Esophagus mucosa (tissue), 1 donor: Measurements from ENCODE around the gene ANKRD26. TPM values are rescaled to one million over a fixed set of nuclear protein-coding genes. Genes with fewer than 3 reads are reported as not detected.
"Not testable (repeated sequence)": the region's sequence is repeated elsewhere in the genome, so short reads cannot be mapped to it uniquely, and the experiment has no call there.

Experiments used
- ATAC-seq: fragments of 200-7000 bp; cut with Tn5 transposase; one replicate; pipeline ENCODE4 v1.9.1; 2020
- total RNA-seq: library from RNA; stranded (reverse); gene quantifications from one replicate; pipeline ENCODE4 v1.2.4, GENCODE V29; 2023
- donor health status: DM: yes; HTN: yes; CAD: no.

ANKRD26 gene
- total RNA-seq, result 3.1 TPM

- peak; percentile 93 for ATAC-seq
Measured at GRCh38 chr10:27099916-27100812, at the start of gene ANKRD26. ANKRD26 (minus strand) TSS chr10:27100494; CDS start chr10:27100326, 168 bp downstream.

GRCh38 chr10:27147701-27148100 is 47.4 kb upstream of the ANKRD26 start:
- no peak for ATAC-seq

GRCh38 chr10:27145937-27146336 is 45.6 kb upstream of the ANKRD26 start:
- no peak for ATAC-seq

- no peak for ATAC-seq
Measured at GRCh38 chr10:27143686-27144085, 43.4 kb upstream of the ANKRD26 start.

- no peak for ATAC-seq
Measured at GRCh38 chr10:27138277-27138676, 38.0 kb upstream of the ANKRD26 start.

GRCh38 chr10:27134371-27134770 is 34.1 kb upstream of the ANKRD26 start:
- no peak for ATAC-seq

GRCh38 chr10:27108165-27108564 is 7.9 kb upstream of the ANKRD26 start:
- ATAC-seq, result no peak

- ATAC-seq, result no peak
Measured at GRCh38 chr10:27104919-27105318, 4.6 kb upstream of the ANKRD26 start.

- no peak for ATAC-seq
Measured at GRCh38 chr10:27100813-27101347, 586 bp upstream of the ANKRD26 start.

- no peak for ATAC-seq
Measured at GRCh38 chr10:27099448-27099847, 846 bp downstream of the ANKRD26 start.

- no peak for ATAC-seq
Measured at GRCh38 chr10:27088119-27089044, 11.9 kb downstream of the ANKRD26 start.

- ATAC-seq, result no peak
Measured at GRCh38 chr10:27072436-27073114, 27.7 kb downstream of the ANKRD26 start.

- ATAC-seq, result no peak
Measured at GRCh38 chr10:27068217-27068891, 31.9 kb downstream of the ANKRD26 start.

GRCh38 chr10:27065084-27065483 is 35.2 kb downstream of the ANKRD26 start:
- ATAC-seq, result no peak

- ATAC-seq, result no peak
Measured at GRCh38 chr10:27052656-27053055, 47.6 kb downstream of the ANKRD26 start.

- ATAC-seq, result not testable (repeated sequence)
Measured at GRCh38 chr10:27045247-27045646, 55.0 kb downstream of the ANKRD26 start.

- ATAC-seq, result no peak
Measured at GRCh38 chr10:27041196-27041595, 59.1 kb downstream of the ANKRD26 start.

- no peak for ATAC-seq
Measured at GRCh38 chr10:27038168-27038567, 62.1 kb downstream of the ANKRD26 start.

- ATAC-seq, result no peak
Measured at GRCh38 chr10:27035163-27035562, 65.1 kb downstream of the ANKRD26 start.

- ATAC-seq, result no peak
Measured at GRCh38 chr10:27030060-27030459, 70.2 kb downstream of the ANKRD26 start.

GRCh38 chr10:27022048-27022447 is 78.2 kb downstream of the ANKRD26 start:
- ATAC-seq, result no peak

- ATAC-seq, result no peak
Measured at GRCh38 chr10:27020243-27020642, 80.1 kb downstream of the ANKRD26 start.
